Nephron progenitor cell (in vitro differentiated cells): ENCODE measurements around the gene AP5Z1.
A peak's percentile ranks its signal among the peaks of the same experiment; 100 is the strongest.
"Not testable (repeated sequence)": the region's sequence is repeated elsewhere in the genome, so short reads cannot be mapped to it uniquely, and the experiment has no call there.

Experiments
- DNase-seq: peaks from one replicate; pipeline ENCODE4 v3.0.0; 2021
- H3K27ac Mint-ChIP-seq: 2 replicates; pipeline ENCODE4 v1.8.0; 2021; ENCODE audit warnings: mild to moderate bottlenecking, moderate library complexity, mixed read lengths
- H3K27me3 Mint-ChIP-seq: 2 replicates; pipeline ENCODE4 v1.8.0; 2021; ENCODE audit warnings: mild to moderate bottlenecking, low read depth, mixed read lengths; ENCODE audit not compliant: poor library complexity
- H3K36me3 Mint-ChIP-seq: 2 replicates; pipeline ENCODE4 v1.8.0; 2021; ENCODE audit warnings: low read depth, mixed read lengths
- H3K4me1 Mint-ChIP-seq: 2 replicates; pipeline ENCODE4 v1.8.0; 2021; ENCODE audit warnings: mixed read lengths
- H3K4me3 Mint-ChIP-seq: 2 replicates; pipeline ENCODE4 v1.8.0; 2021; ENCODE audit warnings: mild to moderate bottlenecking, moderate library complexity, mixed read lengths
- H3K9me3 Mint-ChIP-seq: 2 replicates; pipeline ENCODE4 v1.8.0; 2021; ENCODE audit warnings: mild to moderate bottlenecking, moderate library complexity, mixed read lengths
- CTCF ChIP-seq: fragments of 200-600 bp; sonication (generic); IDR thresholded peaks from 2 replicates; pipeline ENCODE4 v1.5.0; 2021; ENCODE audit warnings: antibody characterized with exemption

The AP5Z1 gene

GRCh38 chr7:4792537-4793126 lies 17.2 kb downstream of the AP5Z1 start:
- TF ChIP-seq CTCF = no peak
- peak; percentile 37 for DNase-seq
- Mint-ChIP-seq H3K9me3 (peaks cover 9% of the 10 kb centered on the region), H3K27ac (no peak overlapping the region), H3K36me3 (peaks cover 22% of the 10 kb centered on the region), H3K4me3 (no peak overlapping the region), H3K27me3 (peaks cover 8% of the 10 kb centered on the region), H3K4me1 (peaks cover 8% of the 10 kb centered on the region)

- not testable (repeated sequence) for H3K4me3 Mint-ChIP-seq, H3K9me3 Mint-ChIP-seq, H3K4me1 Mint-ChIP-seq, H3K27me3 Mint-ChIP-seq, DNase-seq, H3K27ac Mint-ChIP-seq
- peaks cover 22% of the 10 kb centered on the region for H3K36me3 Mint-ChIP-seq
Observed at GRCh38 chr7:4793385-4793993, 18.1 kb downstream of the AP5Z1 start.

- not testable (repeated sequence) for H3K9me3 Mint-ChIP-seq, H3K27ac Mint-ChIP-seq, H3K4me1 Mint-ChIP-seq, DNase-seq, H3K27me3 Mint-ChIP-seq, H3K4me3 Mint-ChIP-seq
- H3K36me3 Mint-ChIP-seq = peaks cover 22% of the 10 kb centered on the region
Observed at GRCh38 chr7:4794171-4794570, 18.7 kb downstream of the AP5Z1 start.

GRCh38 chr7:4794591-4795350 lies 19.3 kb downstream of the AP5Z1 start:
- H3K36me3 Mint-ChIP-seq = peaks cover 22% of the 10 kb centered on the region
- peaks cover 8% of the 10 kb centered on the region for H3K27me3 Mint-ChIP-seq
- H3K4me1 Mint-ChIP-seq = peaks cover 8% of the 10 kb centered on the region
- peaks cover 9% of the 10 kb centered on the region for H3K9me3 Mint-ChIP-seq
- H3K4me3 Mint-ChIP-seq = no peak overlapping the region
- H3K27ac Mint-ChIP-seq = no peak overlapping the region
- no peak for DNase-seq
- no peak for TF ChIP-seq CTCF

- DNase-seq = no peak
- Mint-ChIP-seq H3K4me3 (no peak overlapping the region), H3K9me3 (peaks cover 9% of the 10 kb centered on the region), H3K27ac (no peak overlapping the region), H3K27me3 (peaks cover 8% of the 10 kb centered on the region), H3K4me1 (peaks cover 15% of the 10 kb centered on the region), H3K36me3 (peaks cover 20% of the 10 kb centered on the region)
- no peak for TF ChIP-seq CTCF
Observed at GRCh38 chr7:4796453-4796852, 21.0 kb downstream of the AP5Z1 start.

- Mint-ChIP-seq H3K9me3 (peaks cover 9% of the 10 kb centered on the region), H3K4me3 (no peak overlapping the region), H3K27me3 (peaks cover 8% of the 10 kb centered on the region), H3K27ac (no peak overlapping the region), H3K36me3 (peaks cover 17% of the 10 kb centered on the region), H3K4me1 (peaks cover 15% of the 10 kb centered on the region)
- TF ChIP-seq CTCF = peak; percentile 94
- DNase-seq = peak; percentile 84
Observed at GRCh38 chr7:4797858-4798705, 22.7 kb downstream of the AP5Z1 start.
